Jurkat, Clone E6-1 (cell line): ENCODE data around the gene STX11.

Experiments
- DNase-seq: peaks from one replicate; pipeline ENCODE4 v3.0.0-alpha.2; 2011; ENCODE audit warnings: low read depth, low spot score
- H3K4me3 ChIP-seq: 2 replicates; pipeline ENCODE4 v1.5.1; 2011; ENCODE audit warnings: mild to moderate bottlenecking, low read length, control low read depth, moderate library complexity

STX11 gene

DNA sequence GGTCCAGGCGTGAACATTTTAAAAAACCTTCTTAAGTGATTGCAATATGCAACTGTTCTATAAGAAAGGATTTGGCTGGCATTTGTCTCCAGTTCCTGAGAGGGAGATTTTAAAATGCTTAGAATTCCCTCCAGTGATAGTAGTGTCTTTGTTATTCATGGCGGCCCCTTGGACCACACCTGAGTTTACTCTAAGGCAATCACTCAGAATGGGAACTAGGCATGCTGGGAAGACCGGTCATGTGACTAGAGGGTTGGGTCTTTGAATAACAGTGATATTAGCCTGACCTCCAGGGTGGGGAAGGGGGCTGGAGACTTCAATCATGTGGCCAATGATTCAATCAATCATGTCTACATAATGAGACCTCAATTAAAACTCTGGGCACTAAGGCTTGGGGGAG, 84.1 kb downstream of the STX11 start:
- DNase-seq: no peak
- no peak overlapping the region for H3K4me3 ChIP-seq

GRCh38 chr6:144234935-144235334, 84.6 kb downstream of the STX11 start:
- no peak for DNase-seq
- no peak overlapping the region for H3K4me3 ChIP-seq
